Stimulated activated CD4-positive, alpha-beta T cell treated with anti-CD3 and anti-CD28 coated beads, Interleukin-2, amount 100 ng/mL, for 48 hours (primary cell): ENCODE results near the gene VPS4B.

Source experiments
- DNase-seq, 2 donors: peaks; one replicate each; pipeline ENCODE4 v3.0.0-alpha.2; 2020

Gene VPS4B

GRCh38 chr18:63427558-63427957, 5.3 kb upstream of the VPS4B start:
- DNase-seq: peak in 1 of 2 donors; percentile 8

GRCh38 chr18:63422864-63423304, 608 bp upstream of the VPS4B start:
- DNase-seq: no peak

DNA sequence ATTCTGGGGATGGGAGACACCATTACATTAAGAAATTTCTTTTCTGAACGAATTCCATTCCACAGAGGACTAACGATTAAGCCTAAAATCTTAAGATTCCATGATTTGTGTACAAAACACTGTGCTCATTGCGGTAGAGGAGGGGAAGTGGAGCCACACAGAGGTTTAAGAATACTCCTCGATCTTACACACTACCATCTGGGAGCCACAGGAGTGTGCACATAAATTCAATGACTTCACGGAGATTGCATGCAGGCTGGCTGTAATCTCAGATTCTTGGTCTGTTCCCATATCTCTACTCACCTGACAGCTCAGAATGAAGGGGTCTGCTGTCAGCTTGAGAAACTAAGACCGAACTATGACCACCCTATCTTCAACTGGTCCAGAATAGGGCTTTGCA, 762 bp downstream of the VPS4B start:
- no peak for DNase-seq

DNA sequence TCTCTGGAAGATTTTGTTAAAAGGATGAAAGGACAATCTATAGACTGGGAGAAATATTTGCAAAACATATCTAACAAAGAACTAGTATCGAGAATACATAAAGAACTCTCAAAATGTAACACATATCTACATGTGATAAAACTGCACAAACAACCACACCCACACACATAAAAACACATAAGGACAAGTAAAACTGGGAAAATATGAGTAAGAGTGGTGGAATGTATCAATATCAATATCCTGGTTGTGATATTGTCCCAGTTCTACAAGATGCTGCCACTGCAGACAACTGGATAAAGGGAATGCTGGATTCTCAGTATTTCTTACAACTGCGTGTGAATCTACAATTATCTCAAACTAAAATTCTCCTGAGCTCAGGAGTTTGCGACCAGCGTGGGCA, 9.3 kb downstream of the VPS4B start:
- no peak for DNase-seq

DNA sequence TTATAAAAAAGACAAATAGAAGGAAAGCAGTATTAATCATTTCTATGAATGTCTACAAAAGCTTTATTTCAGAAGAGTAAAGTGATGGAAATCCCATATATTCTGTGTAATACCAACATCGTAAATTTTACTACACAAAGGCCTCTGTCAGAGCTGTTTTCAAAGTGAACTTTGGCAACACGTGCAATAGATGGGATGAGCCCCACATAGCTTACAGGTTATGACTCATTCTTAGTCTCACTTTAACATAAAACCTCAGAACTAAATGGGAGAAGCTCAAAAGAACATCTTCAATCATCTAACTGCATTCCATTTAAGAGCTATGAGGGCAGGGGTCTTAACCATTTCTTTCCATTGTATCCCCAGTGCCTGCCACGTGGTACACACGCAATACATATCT, 11.5 kb downstream of the VPS4B start:
- DNase-seq: no peak

DNA sequence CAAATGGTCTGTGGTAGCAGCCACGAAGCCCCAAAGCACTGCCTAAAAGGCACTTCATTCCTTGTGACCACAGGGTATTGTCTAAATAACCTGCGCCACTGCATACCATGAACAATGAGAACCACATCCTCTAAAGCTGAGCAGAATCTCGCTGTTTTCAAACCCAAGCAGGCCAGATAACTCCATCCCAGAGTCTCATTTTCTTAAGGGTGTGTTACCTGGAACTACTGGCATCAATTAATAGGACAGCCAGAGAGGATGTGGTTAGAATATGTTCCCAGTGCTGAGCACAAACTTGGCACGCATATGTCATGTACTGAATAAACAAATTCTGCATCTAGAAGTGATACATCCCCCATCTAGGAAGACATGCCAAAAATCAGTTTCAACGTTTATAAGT, 13.0 kb downstream of the VPS4B start:
- DNase-seq: no peak

DNA sequence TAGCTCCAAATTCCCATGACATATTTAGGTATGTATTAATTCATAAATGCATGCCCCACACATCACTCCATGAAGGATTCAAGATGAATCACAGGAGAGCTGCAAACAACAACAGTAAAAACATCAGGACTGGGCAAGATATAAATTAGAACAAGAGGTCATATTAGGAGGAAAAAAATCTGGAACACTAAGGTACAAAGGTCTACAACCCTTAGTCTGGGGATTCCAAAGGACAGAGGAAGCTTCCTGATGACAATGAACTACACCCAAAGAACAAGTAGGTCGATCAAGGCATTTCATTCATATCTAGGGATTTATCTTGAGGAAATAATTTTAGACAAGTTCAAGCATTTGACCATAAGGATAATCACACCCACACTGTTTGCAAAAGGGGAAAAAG, 14.5 kb downstream of the VPS4B start:
- DNase-seq: no peak

- DNase-seq: no peak
Measured at GRCh38 chr18:63405986-63406385, 16.3 kb downstream of the VPS4B start.

DNA sequence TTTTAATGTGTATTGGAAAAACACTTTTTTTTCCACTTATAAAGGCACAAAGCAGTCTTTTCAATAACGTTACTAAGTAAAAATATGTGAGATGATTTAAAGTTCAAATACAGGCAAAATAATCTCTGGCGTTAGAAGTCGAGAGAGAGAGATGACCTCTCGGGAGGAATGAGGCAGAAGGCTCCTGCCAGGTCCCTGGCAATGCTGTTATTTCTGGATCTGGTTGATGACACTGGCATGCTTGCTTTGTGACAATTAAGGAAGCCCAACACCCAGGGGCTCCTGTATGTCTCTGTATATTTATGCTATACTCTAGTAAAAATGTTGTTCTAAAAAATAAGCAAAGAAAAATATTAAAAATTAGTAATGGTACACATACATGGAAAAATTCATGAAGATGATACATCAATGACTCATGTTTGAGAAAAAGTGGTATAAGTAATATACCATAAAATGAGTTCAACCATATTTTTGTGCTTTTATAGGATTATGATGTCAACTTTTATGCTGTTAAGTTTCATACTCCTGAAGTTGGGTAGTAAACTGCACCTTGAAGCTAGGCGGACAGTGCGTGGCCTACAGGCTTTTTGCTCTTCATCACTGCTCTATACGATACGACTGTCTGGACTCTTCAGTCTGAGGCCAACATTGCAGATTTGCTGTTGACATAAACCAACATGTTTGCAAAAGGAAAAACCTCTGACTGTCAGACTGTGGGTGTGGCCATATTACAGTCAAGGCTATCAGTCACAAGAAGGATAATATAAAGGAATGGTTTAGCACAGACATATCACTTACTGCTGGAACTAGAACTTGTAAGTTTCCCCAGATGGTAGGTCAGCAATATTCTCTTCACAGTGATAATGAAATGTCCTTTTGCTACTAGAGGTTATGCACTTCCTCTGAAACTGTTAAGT, 19.8 kb downstream of the VPS4B start:
- DNase-seq: no peak

- no peak for DNase-seq
Measured at GRCh38 chr18:63399300-63399699, 23.0 kb downstream of the VPS4B start.

- DNase-seq: no peak
Measured at GRCh38 chr18:63397349-63397748, 24.9 kb downstream of the VPS4B start.

DNA sequence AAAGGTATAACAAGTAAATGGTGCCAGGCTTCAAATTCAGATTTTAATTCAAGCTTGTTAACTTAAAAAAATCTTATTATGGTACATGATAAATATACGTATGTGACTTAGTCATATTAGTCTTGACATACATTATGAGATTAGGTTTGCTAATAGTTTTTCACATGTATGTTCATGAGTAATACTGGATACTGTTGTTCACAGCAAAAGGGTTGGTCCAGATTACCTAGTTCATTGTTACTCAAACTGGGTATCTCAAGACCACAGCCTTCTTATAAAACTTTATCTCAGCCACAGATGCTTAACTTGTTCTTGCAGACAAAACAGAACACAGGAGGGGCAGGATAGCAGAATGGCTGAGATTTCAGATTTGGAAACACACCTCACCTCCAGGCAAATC, 26.8 kb downstream of the VPS4B start:
- no peak for DNase-seq

GRCh38 chr18:63394954-63395353, 27.3 kb downstream of the VPS4B start:
- no peak for DNase-seq

DNA sequence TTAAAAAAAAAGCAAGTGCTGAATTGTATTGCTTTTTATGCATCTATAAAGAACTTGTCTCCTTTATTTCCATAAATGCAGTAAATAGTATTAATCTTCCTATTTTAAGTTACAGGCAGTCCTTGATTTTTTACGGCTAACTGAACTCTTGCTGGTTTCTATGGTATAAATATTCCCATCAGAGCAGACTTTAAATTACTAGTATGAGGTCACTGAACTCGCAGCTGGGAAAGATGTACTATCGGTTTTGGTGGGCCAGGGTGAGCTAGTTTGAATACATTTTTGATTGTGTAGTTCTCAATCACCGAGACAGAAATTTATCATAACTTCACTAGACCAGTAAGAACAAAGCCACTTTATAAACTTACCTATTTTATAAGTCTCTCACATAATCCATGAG, 34.4 kb downstream of the VPS4B start:
- no peak for DNase-seq

- no peak for DNase-seq
Measured at GRCh38 chr18:63382843-63383242, 39.4 kb downstream of the VPS4B start.

DNA sequence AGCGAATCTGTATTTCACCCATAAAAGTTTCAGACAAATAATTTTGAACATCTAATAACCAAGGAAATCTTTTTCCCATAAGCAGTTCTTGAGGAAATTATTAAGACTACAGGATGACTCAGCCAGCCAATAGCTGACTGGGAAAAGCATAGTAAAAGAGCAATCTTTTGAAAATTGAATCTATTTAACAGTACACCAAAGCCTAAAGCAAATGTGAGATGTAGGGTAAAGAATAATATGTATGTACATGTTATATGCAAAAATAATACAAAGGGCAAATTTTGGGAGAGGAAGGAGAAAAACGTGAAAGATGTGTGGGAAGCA, 42.7 kb downstream of the VPS4B start:
- no peak for DNase-seq

DNA sequence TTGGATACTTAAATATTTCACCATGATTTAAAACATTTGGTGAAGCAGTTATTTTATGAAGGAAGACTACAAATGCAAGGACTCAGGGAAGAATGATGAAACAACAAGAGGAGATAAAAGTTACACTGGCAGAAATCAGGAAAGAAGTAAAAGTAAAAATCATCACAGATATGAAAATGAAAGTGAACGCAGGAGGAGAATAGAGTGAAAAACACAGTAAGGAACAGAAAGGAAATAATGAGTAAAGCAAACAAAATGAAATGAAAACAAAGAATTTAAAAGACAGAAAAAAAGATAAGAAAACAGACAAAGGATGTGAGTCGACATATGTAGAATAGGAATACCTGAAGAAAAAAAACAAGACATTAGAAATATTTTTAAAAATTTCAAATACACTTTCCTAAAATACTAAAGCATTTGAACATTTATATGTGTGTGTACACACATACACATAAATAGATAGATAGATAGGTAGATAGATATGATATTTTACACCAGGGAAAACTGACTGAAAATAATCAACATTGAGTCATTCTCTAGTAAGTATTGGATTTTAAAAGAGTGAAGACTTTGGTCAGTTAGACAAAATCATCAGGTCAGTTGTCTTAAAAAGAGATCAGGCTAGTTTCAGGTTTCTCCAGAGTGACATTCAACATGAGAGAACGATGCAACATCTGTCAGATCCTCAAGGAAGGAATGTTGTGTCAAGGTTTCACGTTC, 43.2 kb downstream of the VPS4B start:
- DNase-seq: no peak

- no peak for DNase-seq
Measured at GRCh38 chr18:63377275-63377980, 44.8 kb downstream of the VPS4B start.

- no peak for DNase-seq
Measured at GRCh38 chr18:63376538-63376937, 45.7 kb downstream of the VPS4B start.

- DNase-seq: no peak
Measured at GRCh38 chr18:63374540-63374939, 47.7 kb downstream of the VPS4B start.

DNA sequence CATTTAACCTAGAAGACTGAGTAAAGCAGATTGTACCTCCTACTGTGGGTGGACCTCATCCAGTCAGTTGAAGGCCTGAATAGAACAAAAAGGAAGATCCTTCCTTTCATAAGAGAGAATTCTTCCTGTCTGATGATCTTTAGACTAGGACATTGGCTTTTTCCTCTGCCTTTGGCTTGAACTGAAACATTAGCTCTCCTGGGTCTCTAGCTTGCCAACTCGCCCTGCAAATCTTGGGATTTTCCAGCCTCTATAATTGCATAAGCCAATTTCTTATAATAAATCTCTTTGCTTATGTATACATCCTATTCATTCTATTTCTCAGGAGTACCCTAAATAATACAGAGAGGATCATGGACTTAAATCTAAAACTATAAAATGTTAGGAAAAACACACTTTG, 49.1 kb downstream of the VPS4B start:
- no peak for DNase-seq

DNA sequence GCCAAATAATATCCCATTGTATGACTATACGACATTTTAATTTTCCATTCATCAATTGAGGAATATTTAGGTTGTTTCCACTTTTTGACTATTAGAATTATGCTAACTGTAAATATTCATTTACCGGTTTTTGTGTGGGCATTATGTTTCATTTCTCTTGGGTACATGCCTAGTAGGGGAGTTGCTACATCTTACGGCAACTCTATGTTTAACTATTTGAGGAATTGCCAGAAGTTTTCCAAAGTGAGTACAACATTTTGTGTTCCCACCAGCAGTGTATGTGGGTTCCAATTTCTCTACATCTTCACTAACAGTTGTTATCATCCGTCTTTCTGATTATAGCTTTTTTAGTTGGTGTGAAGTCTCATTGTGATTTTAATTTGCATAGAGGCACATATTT, 53.7 kb downstream of the VPS4B start:
- DNase-seq: no peak

DNA sequence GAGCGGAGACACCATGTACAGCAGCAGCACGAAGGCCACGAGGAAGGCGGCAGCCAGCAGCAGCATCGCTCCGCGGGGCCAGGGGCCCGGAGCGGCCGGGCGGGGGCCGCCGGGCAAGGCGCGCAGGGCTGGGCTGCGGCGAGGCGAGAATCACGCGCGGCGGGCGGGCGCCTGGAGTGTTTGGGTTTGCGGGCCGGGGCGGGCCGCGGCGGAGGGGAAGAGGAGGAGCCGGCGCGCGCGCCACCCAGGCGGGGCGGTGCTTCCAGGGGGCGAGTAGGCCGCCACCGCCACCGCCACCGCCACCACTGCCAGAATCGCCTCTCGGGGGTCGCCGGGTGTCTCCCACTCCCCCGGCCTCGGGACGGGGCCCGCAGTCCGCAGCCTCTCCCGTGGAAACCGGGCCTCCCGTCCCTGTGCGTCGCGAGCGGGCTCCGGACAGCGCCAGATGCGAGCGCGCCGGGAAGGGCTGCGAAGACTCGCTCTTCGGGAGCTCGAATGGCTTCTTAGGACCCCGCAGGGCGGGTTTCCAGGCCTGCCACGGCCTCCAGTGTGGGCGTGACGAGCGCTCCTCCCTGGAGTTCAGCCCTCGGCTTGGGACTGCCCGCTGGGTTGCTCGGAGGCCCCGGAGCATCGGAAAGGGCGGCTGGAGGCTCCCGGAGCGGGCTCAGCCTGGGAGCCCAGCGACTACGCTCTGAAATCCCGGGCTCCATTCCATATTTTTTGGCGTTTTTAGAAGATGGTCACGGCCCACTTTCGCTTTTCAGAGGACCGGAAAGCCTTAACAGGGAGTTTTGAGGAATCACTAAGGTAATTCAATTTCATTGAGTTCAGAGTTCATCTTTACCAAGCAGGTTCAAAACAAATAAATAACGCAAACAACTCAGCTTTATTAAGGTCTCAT, 55.0 kb downstream of the VPS4B start, which contains the start of gene KDSR:
KDSR (minus strand) TSS at position 154 of the 901 bp plus-strand sequence; CDS start at position 66, 88 bp downstream.
- DNase-seq: peak; percentile 70 to 76
